IPS DF 6.9 (cell line): ENCODE results near the gene MEIS2.

Experiments
- DNase-seq: peaks from one replicate; pipeline ENCODE4 v3.0.0-alpha.2; 2013; ENCODE audit warnings: low read depth, low spot score
- H3K27ac ChIP-seq: one replicate; pipeline ENCODE4 v1.5.1; 2013; ENCODE audit warnings: low read length, control low read depth
- H3K27me3 ChIP-seq: 2 replicates; pipeline ENCODE4 v1.6.1; 2013; ENCODE audit warnings: mild to moderate bottlenecking, low read length; ENCODE audit not compliant: control insufficient read depth, insufficient read depth
- H3K36me3 ChIP-seq: 2 replicates; pipeline ENCODE4 v1.6.1; 2013; ENCODE audit warnings: low read length; ENCODE audit not compliant: control insufficient read depth, insufficient read depth
- H3K4me1 ChIP-seq: 2 replicates; pipeline ENCODE4 v1.6.1; 2013; ENCODE audit warnings: low read length; ENCODE audit not compliant: control insufficient read depth, insufficient read depth
- H3K4me3 ChIP-seq: 2 replicates; pipeline ENCODE4 v1.5.1; 2013; ENCODE audit warnings: mild to moderate bottlenecking, low read length
- H3K9me3 ChIP-seq: 2 replicates; pipeline ENCODE4 v1.6.1; 2013; ENCODE audit warnings: low read length, inconsistent platforms; ENCODE audit not compliant: control insufficient read depth, insufficient read depth
- WGBS: extraction: QIAGEN DNeasy Blood & Tissue Kit; methylation state at CpG from one replicate; pipeline ENCODE4 v1.1.7; 2013; ENCODE audit warnings: mixed read lengths, missing lambda C conversion rate; ENCODE audit not compliant: insufficient read length, insufficient coverage; 5-methylcytosine and 5-hydroxymethylcytosine counted together

The MEIS2 gene

DNA sequence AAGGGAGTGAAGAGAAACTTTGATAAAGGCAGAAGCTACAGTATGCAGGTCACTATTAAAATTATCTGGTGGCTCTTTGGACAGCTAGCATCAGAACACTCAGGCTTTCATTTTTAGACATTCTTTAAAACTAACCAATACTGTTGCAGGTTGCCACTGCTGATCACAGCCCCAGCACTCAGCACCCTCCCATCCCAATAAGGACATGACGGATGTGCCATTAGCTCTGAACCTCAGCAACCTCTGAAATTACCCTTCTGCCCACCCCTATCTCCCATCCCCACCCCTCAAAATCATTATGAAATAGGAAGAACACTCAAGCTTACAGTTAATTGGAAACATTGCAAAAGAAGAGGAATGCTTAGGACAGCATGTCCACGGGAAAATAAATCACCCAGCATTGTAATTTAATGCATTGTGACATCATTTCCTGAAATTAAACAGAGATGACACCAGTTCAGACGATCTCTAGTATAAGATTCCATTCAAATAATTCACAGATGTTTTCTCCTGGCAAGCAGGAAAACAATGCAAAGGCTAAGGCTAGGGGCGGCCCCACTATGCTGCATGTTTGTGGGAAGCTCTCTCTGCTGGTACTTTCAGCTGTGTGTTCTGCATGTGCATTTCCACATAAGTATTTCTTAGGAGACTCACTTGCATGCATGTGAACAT, 71.6 kb downstream of the MEIS2 start:
- Histone ChIP-seq H3K4me1 (peaks cover 1% of the 10 kb centered on the region; the same call in 1 of the 2 replicates), H3K27ac (no peak overlapping the region), H3K4me3 (no peak overlapping the region), H3K9me3 (no peaks in the 10 kb centered on the region), H3K36me3 (no peaks in the 10 kb centered on the region), H3K27me3 (no peaks in the 10 kb centered on the region)
- WGBS, result no CpG with 5 or more reads among the region's 4 CpGs
- no peak for DNase-seq

GRCh38 chr15:37020852-37021251, 79.5 kb downstream of the MEIS2 start:
- Histone ChIP-seq H3K4me1 (no peaks in the 10 kb centered on the region), H3K4me3 (no peak overlapping the region), H3K9me3 (no peaks in the 10 kb centered on the region), H3K27me3 (no peaks in the 10 kb centered on the region), H3K36me3 (no peaks in the 10 kb centered on the region), H3K27ac (no peak overlapping the region)
- DNase-seq, result no peak

DNA sequence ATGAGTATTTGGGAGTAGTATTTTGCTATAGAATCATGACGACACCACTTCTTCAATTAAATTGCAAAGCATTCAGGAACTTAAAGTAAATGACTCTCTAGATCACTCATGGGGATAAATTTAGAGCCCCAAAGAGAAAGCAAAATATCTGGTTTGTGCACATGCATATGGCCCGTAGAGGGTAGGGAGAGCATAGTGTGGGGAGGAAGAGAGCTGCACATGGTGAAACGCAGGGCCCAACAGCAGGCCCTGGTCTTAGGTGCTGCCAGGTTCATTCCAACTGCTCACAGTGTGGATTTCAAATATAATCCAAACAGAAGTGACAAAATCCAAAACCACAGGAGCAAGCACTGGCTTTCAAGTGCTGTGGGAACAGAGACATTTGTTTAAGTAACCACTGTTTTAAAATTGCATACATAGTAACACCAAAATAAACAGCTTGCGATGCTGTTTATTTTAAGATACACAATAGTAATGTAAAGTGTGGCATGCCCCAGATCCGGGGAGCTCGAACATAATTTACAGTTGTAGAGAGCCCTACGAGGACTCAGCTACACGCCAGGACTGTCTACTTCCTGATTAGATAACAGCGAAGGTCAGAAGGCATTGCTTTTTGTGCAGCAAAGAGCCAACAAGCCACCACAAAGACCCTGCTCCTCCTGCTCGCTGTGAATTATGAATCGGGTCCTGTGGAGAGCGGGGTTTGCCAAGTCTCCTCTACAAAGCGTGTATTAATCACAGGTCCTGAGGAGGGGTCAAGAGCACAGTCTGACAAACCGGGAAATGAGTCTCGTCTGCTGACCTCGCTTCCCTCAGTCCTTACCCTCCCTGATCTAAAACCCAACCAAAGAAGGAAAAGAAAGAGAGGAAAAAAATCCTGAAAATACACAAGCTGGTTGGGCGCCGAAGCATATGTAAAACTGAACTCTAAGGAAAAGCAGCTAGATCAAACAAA, 80.6 kb downstream of the MEIS2 start:
- Histone ChIP-seq H3K4me1 (no peaks in the 10 kb centered on the region), H3K27me3 (no peaks in the 10 kb centered on the region), H3K9me3 (no peaks in the 10 kb centered on the region), H3K27ac (no peak overlapping the region), H3K4me3 (no peak overlapping the region), H3K36me3 (no peaks in the 10 kb centered on the region)
- WGBS, result no CpG with 5 or more reads among the region's 18 CpGs
- no peak for DNase-seq

- Histone ChIP-seq H3K4me3 (no peak overlapping the region), H3K9me3 (no peaks in the 10 kb centered on the region), H3K36me3 (no peaks in the 10 kb centered on the region), H3K27me3 (no peaks in the 10 kb centered on the region), H3K27ac (no peak overlapping the region), H3K4me1 (no peaks in the 10 kb centered on the region)
- no CpG with 5 or more reads among the region's 11 CpGs for WGBS
- DNase-seq, result no peak
Observed at GRCh38 chr15:37017031-37017625, 83.2 kb downstream of the MEIS2 start.

DNA sequence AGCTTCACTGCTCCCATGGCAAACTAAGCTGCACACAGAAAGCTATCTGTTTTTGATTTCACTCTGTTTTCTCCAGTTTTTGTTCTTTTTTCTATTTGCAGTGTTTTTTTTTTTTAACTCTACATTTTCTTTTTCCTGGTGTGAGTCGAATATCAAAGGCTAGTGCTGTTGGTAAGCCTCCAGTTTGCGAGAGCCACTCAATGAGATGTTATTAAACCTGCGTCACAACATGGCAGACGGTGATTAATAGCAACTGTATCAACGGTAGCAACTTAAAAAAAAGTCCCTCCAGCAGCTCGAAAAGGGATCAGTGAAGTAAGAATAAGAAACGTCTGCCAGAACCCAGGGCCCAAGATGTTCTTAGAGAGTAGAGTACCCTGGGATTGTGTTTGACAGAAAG, 84.1 kb downstream of the MEIS2 start:
- Histone ChIP-seq H3K9me3 (no peaks in the 10 kb centered on the region), H3K27ac (no peak overlapping the region), H3K27me3 (no peaks in the 10 kb centered on the region), H3K36me3 (no peaks in the 10 kb centered on the region), H3K4me3 (no peak overlapping the region), H3K4me1 (no peaks in the 10 kb centered on the region)
- no CpG with 5 or more reads among the region's 7 CpGs for WGBS
- DNase-seq, result no peak

- Histone ChIP-seq H3K27me3 (no peaks in the 10 kb centered on the region), H3K36me3 (no peaks in the 10 kb centered on the region), H3K9me3 (no peaks in the 10 kb centered on the region), H3K4me1 (no peaks in the 10 kb centered on the region), H3K27ac (no peak overlapping the region), H3K4me3 (no peak overlapping the region)
- WGBS, result no CpG with 5 or more reads among the region's 4 CpGs
- DNase-seq, result no peak
Observed at GRCh38 chr15:37015451-37015850, 84.9 kb downstream of the MEIS2 start.

- no CpG with 5 or more reads among the region's 9 CpGs for WGBS
- no peak for DNase-seq
Observed at GRCh38 chr15:37015035-37015434, 85.3 kb downstream of the MEIS2 start.

GRCh38 chr15:37014566-37014965, 85.8 kb downstream of the MEIS2 start:
- no peak for DNase-seq
- WGBS, result no CpG with 5 or more reads among the region's 3 CpGs

More at GRCh38 chr15:37015035-37015434, 85.3 kb downstream of the MEIS2 start:
- Histone ChIP-seq H3K4me3 (no peak overlapping the region), H3K4me1 (no peaks in the 10 kb centered on the region), H3K9me3 (no peaks in the 10 kb centered on the region), H3K36me3 (no peaks in the 10 kb centered on the region), H3K27ac (no peak overlapping the region), H3K27me3 (no peaks in the 10 kb centered on the region)

DNA sequence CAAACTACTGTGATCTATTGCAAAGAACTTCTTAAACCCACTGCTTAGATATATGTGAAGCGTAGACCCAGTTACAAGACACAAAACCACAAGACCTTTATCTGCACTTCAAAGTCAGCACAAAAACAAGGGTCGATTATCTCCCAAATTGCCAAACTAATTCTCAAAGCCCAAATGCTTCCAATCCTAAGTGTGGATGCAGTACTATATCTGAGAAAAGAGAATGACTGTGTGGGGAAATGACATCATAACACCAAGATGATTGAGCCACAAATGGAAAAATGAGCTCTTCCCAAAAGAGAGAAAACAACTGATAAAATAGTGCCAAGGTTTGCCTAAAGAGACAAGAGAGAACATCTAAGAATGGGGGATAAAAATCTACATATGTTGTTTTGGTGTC, 86.2 kb downstream of the MEIS2 start:
- Histone ChIP-seq H3K4me1 (no peaks in the 10 kb centered on the region), H3K36me3 (no peaks in the 10 kb centered on the region), H3K27ac (no peak overlapping the region), H3K27me3 (no peaks in the 10 kb centered on the region), H3K9me3 (no peaks in the 10 kb centered on the region), H3K4me3 (no peak overlapping the region)
- WGBS, result no CpG with 5 or more reads among the region's 2 CpGs
- DNase-seq, result no peak

More at GRCh38 chr15:37014566-37014965, 85.8 kb downstream of the MEIS2 start:
- H3K36me3 ChIP-seq, result no peaks in the 10 kb centered on the region
- no peaks in the 10 kb centered on the region for H3K4me1 ChIP-seq
- no peak overlapping the region for H3K4me3 ChIP-seq
- H3K27me3 ChIP-seq, result no peaks in the 10 kb centered on the region
- no peaks in the 10 kb centered on the region for H3K9me3 ChIP-seq
- H3K27ac ChIP-seq, result no peak overlapping the region

DNA sequence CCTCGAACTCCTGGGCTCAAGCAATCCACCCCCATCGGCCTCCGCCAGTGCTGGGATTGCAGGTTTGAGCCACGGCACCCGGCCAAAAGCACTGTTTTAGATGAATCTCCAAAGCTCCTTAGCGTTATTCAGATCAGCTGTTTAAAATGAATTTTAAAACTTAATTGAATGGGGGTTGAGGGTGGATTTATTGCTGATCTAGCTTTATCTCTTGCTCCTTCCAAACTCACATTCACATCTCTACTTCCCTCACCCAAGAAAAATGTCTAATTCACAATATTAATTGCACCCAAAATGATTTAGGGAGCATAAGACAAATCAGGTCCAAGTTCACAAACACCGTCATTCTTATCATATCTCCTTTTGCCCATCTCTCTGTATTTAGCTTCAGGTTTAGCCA, 89.8 kb downstream of the MEIS2 start:
- Histone ChIP-seq H3K4me1 (no peaks in the 10 kb centered on the region), H3K27ac (no peak overlapping the region)
- no CpG with 5 or more reads among the region's 7 CpGs for WGBS

More for the DNA sequence above, 89.8 kb downstream of the MEIS2 start:
- no peaks in the 10 kb centered on the region for H3K27me3 ChIP-seq
- no peaks in the 10 kb centered on the region for H3K9me3 ChIP-seq
- H3K4me3 ChIP-seq, result no peak overlapping the region
- no peaks in the 10 kb centered on the region for H3K36me3 ChIP-seq
- DNase-seq, result no peak
